ENCODE measurements around the gene EIF4E3. TPM values are rescaled to one million over a fixed set of nuclear protein-coding genes. Genes with fewer than 3 reads are reported as not detected.
A peak's percentile ranks its signal among the peaks of the same experiment; 100 is the strongest.

Gene EIF4E3
- total RNA-seq, 1 experiment from 2014 or later = 1.6 TPM

DNA sequence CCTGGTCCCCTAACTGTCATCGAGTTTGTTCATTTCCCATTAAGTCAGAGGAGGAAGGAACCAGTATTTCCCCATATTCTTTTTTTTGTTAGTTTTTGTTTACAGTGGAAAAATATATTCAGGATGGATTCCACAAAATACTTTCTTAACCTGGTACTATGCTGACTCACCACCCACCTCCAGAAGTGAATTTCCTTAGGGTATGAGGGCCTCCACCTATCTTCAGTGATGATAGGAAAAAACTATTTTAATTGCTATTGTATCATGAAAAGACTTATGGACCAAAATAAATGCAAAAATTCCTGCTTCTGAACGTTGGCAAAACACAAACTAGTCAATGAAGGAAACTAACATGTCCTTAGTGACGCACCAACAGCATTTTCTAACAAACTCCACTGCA, 77.5 kb downstream of the EIF4E3 start:
- no peak for DNase-seq (ENCODE audit: low read depth)

DNA sequence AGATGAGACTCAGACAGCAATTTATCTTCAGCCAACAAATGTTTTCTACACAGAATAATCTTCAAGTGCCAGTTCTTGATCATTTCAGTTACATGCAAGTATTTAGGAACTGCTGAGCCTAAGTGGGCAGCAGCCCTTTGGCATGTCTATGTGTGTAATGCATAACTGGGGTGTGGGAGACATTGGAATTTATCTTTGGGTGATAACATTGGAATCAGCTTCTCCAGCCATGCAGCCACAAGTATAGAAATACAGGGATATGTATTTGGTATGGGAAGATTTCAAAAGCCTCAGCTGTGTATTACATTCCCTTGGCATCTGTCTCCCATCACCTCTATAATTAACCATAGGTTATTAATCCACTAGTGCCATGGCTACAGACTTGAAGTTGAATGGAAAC, 78.2 kb downstream of the EIF4E3 start:
- no peak for DNase-seq (ENCODE audit: low read depth)

DNA sequence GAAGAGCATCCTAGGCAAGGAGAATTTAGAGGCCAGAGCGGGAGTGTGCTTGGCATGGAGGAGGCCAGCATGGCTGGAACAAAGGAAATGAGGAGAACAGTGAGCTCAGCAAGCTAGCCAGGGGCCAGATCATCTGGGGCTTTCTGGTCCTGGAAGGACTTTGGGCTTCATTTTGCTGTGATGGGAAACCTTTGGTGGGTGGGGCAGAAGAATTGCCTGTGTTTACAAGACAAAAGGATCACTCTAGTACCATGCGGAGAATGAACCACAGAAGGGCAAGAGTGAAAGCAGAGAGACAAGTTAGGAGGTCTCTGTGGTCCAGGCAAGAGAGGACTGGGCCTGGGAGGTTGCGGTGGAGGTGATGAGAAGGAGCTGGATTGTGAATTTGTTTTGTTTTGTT, 80.1 kb downstream of the EIF4E3 start:
- no peak for DNase-seq (ENCODE audit: low read depth)

DNA sequence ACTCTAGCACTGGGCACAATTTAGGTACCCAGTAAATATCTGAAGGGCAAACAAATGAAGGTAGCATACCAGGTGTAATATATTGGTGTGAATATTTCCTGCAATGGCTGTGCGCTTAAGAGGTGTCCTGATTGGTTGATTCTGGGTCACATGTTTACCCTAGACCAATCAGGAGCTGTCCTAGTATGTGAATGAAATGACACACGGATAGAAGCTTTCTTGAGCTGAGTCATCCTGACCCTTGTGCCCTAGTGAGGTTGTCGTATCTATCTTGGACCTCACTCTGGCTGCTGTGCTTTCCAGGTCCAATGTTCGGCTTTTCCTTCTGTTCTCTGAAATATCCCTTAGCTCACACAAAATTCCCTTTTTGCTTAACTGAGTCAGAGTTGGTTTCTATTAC, 83.5 kb downstream of the EIF4E3 start:
- DNase-seq (ENCODE audit: low read depth) = peak; percentile 45

DNA sequence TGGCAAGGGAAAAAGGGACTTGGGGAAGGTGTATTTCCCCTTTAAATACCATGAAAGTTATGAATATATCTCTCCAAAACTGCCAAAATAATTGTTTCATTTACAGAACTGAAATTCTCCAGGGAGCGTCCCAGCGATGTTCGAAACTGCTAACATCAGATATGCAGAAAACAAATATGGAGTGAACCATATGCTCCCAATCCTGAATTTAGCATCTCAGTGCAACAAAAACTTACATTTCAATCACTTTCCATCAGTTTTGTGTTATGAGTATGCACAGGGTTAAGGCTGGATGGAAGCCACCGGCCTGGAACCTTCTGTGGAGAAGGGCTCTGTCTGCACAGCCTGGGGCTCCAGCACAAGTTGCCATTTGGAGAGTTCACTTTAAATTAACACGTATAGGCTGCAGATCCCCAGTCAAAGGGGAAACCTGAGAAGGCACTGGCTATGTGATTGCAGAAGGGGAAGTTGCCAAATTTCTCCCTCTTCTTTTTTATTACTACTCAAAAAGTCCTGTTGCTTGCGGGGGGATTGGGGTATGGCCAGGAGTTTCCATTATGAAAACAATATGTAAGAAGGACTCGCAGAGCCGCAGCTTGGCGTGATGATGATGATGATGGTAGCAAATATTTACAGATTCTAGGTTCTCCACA, 84.7 kb downstream of the EIF4E3 start:
- DNase-seq (ENCODE audit: low read depth) = no peak

DNA sequence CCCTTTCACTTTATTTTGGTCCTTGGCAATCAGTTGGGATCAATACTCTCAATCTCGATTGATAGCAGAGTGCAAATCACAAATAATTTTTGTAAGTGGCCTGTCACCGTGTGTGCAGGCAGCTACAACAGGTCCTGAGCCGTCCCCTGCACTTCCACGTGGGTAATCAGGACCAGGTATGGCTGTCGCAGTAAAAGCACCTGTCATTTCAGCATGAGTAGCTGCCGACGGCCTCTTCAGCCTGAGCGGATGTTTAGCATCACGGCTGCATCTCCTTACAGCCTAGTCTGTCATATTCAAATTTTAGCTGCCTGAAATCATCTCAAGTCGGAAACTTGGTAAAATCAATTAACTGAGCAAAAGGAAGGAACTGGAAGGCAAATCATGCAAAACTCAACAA, 88.7 kb downstream of the EIF4E3 start:
- DNase-seq (ENCODE audit: low read depth) = no peak

DNA sequence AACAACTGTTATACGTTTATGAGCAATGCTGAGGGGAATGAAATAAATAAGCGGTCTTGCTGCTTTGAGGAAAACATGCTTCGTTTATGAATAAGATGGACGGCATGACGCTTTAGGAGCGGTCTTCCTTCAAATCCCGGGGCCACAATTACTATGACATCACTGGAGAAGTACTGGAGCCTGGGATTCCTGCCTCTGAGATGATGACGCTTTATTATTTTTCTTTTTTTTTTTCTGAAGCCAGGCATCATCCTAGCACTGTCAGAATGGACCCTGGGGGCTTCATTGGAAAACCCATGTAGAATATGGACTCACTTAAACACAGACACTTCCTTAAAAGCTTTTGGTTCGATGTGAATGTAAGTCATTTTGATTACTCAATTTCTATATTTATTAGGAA, 89.2 kb downstream of the EIF4E3 start:
- DNase-seq (ENCODE audit: low read depth) = no peak

DNA sequence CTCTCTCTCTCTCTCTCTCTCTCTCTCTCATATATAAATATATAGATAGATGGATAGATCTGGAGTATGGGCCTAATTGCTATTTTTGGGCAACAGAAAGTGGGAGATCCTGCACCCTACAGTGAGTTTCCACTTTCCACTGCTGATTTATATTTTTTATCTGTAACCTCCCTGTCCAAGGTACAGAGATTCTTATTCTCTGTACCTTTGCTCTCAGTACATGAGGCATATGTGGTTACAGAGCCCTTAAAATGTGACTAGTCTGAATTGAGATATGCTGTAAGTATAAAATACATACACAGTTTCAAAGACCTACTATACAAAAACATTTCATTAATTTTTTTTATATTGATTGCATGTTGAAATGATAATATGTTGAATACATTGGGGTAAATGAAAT, 90.5 kb downstream of the EIF4E3 start:
- no peak for DNase-seq (ENCODE audit: low read depth)

DNA sequence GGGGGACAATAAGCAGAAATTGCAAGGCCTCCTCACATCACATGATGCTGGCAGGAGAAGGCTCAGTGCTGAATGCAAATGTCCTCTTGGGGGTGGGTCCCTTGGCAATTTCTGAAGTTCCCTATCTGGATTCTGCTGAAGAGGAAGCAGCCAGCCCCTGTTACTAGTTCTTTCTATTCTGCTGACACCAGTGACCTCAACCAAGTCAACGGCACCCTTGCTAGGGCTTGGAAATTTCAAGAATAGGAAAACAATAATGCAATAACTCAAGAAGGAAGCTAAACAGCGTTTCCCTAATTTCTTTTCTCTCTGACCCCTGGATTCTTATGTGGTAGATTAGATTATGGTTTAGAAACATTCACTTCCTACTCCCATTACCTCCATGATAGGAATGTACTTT, 95.5 kb downstream of the EIF4E3 start:
- DNase-seq (ENCODE audit: low read depth) = no peak

DNA sequence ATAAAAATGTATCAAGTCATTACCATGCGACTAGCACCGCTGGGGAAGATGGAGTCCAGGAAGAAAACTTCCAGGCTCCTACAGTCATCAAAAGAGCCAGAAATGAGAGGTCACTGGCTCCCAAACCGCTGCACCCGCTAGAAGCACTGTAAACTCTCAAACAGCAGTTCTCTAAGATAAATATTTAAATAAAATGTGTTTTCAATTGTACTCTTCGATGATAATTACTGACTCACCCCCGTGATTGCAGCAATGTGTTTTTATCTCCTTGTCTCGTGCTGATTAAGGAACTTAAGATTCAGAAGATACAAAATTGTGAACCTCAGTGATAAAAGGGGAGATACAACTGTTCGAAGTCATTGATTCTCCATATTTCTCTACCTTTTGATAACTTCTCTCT, 95.9 kb downstream of the EIF4E3 start:
- peak; percentile 13 for DNase-seq (ENCODE audit: low read depth)

DNA sequence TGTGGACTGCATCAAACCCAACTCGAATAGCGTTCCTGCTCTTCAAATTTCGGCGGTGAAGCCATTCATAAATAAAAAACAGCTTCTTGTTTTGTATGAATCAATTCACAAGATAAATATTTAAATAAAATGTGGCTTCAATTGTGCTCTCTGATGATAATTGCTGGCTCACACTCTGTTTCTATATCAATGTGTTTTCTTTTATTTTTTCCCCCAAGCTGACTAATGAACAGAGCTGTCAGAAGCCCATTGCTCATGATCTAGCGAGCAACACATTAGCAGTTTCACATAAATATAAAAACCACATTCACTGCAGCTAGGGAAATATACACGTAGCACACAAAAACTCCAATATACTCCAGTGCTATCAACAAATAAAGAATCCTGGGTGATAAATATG, 96.7 kb downstream of the EIF4E3 start:
- no peak for DNase-seq (ENCODE audit: low read depth)

DNA sequence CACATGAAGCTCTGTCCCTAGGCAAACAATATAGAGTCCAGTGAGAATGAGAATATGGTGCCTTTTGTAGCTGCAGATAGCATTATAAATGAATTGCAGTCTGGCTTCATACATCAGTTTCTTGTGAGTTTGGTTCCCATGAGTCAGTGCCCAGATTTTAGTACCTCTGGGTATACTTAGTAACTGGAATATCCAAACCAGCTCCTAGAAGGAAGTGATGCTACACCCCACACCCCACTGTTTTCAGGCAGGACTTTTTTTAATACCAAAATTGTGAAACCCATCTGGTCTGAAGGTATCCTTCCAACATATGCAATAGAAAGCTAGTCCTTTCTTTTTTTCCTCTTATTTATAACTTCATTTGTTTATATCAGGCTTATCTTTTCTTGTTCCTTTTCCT, 99.5 kb downstream of the EIF4E3 start:
- no peak for DNase-seq (ENCODE audit: low read depth)

Other genes starting within 250 kb of the EIF4E3 start
- gene FOXP1, start 141.7 kb downstream of the EIF4E3 start, total RNA-seq (2014; rRNA removed; shearing (Covaris generic)) = 28.1 and 35.9 TPM in 2 replicates
- not detected in 2 replicates for gene GPR27, start 28.5 kb upstream of the EIF4E3 start, total RNA-seq (2014; rRNA removed; shearing (Covaris generic))
- not detected in 2 replicates for gene PROK2, start 59.7 kb upstream of the EIF4E3 start, total RNA-seq (2014; rRNA removed; shearing (Covaris generic))

Measured in RPMI7951 (cell line).